ENCODE results near the gene PHF21A.

GRCh38 chr11:46018651-46019050 lies 102.6 kb downstream of the PHF21A start:
- TF ChIP-seq CTCF (IDR thresholded peaks at IDR 0.05) (no peak), POLR2A (IDR thresholded peaks at IDR 0.05) (no peak)

Data from uterus (tissue), 2 donors.